GM18526 (cell line): ENCODE results near the gene SLC25A47.

ENCODE experiments used
- POLR2A ChIP-seq: IDR thresholded peaks from 3 replicates; pipeline ENCODE4 v1.6.1; 2011; ENCODE audit not compliant: insufficient read length; ENCODE audit errors: extremely low read depth

Gene SLC25A47

DNA sequence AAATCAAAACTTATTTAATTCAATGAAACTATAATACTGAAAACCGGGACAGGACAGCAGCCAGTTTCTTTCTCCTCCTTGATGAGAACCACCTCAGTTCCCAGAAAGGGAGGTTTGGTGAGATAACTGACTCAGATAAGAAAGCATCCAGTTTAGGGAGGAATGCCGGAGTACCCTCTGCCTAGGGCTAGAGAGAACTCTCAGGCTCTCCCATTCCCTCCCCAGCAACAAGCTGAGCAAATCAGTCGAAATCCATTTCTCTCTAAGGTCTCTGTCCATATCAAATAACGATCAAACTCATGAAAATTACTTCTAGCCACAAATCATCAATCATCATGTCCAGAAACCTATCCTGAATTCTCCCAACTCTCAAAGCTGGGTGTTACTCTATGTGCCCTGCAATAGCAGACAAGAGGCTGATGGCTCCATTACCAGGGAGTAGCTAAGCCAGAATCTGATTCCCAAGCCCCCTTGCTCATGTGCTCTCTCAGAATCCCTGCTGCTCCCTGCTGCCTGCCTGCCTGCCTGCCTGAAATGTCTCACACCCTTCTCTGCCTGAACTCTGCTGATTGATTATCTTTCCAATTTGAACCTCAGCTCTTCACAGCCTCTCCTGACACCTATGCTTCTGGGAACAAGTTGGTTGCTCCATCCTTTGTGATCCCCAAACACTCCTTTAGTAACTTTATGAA lies 49.4 kb downstream of the SLC25A47 start:
- no peak for TF ChIP-seq POLR2A

DNA sequence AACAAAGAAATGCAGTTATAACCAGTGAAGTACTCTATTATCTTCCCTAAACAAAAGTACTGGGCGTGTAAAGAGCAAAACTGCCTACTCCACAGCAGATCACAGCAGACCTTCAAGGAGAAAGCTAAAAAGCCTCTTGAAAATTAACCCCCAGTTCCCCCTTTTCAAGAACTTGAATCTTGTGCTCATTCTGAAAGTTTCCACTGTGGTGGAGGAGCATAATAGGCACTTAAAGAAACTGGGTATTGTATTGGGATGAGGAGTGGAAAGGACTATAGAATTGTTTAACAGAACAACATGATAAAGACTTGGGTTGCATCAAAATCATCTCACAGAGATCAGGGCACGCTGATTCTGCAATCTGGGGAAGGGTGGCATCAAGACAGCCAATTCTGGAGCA lies 51.1 kb downstream of the SLC25A47 start:
- no peak for TF ChIP-seq POLR2A

DNA sequence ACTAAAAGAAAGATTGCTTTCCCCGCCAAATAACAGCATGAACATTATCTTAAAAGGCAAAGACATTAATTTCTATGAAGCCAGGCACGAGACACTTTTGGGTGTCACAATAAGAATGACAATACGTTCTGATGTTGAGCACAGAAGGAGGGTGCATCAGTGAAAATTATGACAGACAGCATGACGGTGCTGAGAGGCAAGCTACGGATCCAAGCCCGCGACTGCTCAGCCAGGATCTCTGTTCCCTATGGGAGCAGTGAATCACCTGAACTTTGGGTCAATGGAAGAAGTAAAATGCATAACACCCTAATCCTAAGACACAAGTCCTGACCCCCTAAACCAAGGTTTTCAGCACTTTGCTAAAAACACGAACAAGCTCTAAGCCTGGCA lies 51.7 kb downstream of the SLC25A47 start:
- no peak for TF ChIP-seq POLR2A

DNA sequence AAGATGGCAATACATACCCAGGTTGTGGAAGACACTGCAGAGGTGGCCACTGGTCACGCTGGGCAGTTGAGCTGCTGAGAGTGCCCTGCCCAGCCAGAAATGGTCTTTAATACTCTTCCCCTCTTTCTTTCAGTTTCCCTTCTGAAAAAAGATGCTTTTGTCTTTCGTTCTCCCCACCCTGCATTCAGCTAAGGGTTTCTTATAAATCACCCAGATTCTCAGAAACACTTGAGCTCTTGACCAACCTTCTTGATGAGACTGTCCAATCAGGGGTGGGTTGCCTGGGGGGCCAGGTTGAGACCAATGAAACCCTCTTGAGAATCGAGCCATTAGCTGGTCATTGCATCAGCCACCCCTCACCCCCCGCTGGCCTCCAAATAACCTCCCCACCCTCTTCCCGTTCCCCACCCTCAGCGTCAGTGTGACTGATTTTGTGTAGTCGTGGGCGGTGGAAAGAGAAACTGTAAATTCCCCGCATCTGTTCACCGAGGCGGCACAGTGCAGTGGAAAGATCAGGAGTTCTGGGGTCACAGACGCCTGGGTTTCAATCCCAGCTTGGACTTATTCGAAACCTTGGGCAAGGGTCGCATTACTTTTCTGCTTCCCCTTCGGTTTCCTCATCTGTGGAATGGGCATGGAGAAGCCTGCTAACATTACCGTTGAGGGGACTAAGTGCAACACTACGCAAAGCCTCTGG lies 52.3 kb downstream of the SLC25A47 start:
- peak; percentile 53 for TF ChIP-seq POLR2A

DNA sequence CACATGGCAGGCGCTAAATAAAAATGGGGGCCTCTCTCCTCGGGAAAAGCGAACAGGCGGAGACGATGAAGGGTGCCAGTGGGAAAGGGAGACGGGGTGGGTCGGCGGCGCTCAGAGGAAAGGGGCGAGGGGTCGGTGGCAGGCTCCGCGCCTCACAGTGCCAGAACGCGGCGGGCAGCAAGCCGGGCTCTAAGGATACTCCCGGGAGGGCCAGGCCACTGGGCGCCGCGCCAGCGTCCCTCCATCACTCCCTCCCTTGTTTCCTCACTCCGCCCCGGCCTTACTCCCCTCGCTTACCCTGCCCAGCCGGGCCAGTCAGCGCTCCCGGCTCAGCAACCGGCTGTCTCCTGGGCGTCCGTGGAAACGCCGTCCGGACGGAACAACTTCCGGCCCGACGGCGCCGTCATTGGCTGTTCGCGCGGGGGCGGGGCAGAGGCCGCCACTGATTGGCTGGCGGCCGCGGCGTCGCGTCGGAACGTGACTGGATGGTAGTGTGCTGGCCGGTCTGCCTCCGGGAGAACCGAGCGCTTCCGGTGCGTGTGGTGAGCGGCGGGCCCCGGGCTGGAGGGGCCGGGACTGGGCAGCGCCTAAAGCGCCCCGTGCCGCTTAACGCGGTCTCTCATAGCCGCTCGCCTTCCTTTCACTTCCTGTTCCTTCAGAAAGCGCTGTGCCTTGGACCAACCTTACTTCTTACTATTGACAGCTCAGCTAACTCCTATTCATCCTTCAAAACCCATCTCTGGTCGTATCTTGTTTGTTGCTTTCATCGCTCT lies 53.0 kb downstream of the SLC25A47 start, which contains the start of gene WDR25:
TSS of gene WDR25 (plus strand) at position 523 of the 773 bp plus-strand sequence.
- peak; percentile 76 for TF ChIP-seq POLR2A

DNA sequence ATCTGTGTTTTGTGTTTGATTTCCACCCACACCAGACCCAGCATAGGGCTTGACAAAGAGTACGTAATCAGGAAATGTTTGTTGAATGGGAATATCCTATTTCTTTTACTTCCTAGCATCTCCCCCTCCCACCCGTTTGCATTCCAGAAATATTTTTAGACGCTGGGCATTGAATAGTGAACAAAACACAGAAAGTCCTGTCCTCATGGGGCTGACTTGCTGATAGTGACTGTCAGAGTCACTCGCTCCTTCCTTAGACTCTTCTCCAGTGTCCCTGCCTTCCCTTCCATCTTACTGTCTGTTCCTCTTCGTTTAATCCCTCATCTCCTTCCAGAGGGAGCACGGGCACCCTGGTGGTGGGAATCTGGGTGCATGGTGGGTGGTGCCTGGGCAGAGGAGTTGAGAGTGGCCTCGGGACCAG lies 53.6 kb downstream of the SLC25A47 start:
- no peak for TF ChIP-seq POLR2A
